ENCODE results near the gene KIF6. TPM values are rescaled to one million over a fixed set of nuclear protein-coding genes. Genes with fewer than 3 reads are reported as not detected.

Gene KIF6
- total RNA-seq, 1 donor from 2014 or later, result 0.06 TPM

DNA sequence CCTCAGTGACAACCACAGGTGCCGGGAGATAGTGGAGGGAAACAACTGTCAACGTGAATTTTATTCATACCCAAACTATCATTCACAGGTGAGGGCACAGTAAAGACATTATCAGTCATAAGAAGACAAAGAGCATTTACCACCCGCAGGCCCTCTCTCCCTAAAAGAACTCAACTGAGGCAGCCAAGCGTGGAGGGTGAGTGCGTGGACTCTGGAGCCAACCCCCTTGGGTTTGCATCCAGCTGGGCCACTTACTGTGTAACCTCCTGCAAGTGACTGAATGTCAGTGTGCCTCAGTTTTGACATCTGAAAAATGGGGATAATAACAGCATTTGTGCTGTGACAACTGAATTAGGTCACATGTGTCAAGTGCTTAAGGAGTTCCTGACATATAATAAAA is 332.1 kb downstream of the KIF6 start:
- DNase-seq (ENCODE audit: extremely low read depth, low read depth, low spot score), result no peak

DNA sequence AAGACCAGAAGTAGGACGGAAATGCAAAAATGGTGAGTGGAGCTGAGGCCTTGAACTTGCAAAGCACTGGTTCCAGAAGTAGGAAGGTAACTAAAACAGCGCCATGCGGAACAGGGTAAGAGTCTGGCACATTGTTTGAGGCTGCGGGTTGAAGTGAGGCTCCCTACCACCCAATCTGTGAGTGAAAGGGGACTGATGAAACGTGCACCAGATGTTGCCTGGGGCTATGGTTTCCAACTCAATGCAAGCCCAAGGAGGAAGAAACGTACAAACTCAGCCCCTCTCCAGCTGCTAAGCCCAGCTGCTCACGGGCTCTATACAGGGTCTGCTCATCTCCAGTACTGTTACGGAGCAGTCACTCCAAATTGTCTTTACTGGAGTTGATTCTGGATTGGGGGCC is 334.0 kb downstream of the KIF6 start:
- no peak for DNase-seq (ENCODE audit: extremely low read depth, low read depth, low spot score)

DNA sequence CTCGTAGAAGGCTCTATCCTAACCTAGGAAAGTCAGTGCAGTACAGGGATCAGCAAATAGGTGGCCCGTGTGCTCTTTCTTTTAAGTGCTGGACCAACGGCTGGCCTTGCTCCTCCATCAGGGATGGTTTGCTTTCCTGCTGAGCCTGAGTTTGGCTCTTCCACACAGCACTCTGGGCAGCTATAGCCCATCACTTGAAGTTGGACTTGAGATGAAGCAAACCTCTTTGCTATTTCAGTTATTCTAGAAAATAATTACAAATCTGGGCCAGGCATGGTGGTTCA is 335.8 kb downstream of the KIF6 start:
- no peak for DNase-seq (ENCODE audit: extremely low read depth, low read depth, low spot score)

DNA sequence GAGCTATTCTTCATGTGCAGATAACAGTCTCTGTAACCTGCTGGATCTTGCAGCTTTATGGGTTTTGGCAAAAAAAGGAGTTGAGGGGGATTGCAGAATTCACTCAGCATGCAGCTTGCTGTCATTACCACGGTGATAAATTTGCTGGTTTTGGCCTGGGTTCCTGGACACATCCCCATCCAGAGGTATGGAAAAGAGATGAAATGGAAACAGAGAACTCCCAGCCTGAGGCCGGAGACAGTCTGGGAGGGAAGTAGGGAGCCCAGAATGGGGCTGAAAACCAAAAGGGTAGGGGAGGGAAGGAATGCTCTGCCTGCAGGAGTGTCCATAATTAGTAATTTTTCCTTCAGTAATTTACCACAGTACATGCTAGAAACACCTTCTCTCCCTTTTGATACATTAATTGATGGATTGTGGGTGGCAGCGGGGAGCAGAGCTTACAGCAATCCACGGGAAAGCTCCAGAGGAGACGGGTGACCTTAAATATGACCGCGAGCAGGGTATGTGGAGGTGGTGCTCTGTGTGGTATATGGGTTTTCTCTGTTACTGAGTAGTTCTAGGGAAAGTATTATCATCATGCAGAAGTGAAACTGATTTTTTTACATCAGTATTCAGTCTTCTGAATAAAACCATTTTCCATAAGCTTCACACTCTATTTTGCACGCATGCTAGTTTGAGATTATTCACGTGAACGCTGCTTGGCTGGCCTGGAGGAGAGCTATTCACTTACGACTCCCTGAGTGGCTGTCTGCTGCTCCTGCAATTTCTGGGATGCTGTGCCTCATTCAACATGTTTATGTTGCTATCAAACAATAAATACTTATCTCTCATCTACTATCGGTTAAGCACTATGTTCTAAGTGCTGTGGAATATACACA is 336.4 kb downstream of the KIF6 start:
- DNase-seq (ENCODE audit: extremely low read depth, low read depth, low spot score), result no peak

DNA sequence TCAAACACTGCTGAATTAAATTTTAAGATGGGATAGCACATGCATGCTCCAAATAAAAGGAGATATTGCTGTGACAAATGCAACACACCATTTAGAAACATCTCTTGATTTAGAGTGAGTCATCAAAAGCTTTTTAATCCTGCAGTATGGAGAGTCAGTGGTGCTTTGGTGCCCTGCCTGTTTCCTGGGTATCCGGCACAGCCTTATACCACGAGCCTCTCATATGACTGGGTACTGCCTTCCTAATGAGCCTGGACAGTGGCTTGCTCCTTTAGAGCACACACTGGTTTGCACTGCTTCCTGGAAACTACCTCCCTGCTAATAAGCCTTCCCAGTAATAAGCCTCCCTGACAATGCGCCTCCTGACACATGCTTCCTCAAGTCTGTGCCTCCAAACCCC is 337.4 kb downstream of the KIF6 start:
- DNase-seq (ENCODE audit: extremely low read depth, low read depth, low spot score), result no peak

DNA sequence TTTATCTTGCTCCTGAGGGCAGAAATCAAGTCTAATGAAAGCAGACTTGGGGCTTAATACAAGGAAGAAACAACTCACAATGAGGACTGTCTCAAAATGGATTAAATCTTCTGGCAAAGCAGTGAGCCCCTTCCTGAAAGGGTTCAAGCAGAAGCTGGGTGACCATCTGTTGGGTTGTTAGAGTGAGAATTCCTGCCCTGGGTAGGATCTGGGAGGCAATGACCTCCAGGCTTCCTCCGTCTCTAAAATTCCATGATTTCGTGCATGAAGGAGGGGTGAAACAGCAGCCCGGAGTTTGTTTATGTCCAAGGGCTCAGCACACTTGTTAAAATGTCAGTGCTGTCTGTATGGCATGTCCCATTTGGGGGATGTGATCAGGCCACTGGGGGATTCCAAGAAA is 338.7 kb downstream of the KIF6 start:
- no peak for DNase-seq (ENCODE audit: extremely low read depth, low read depth, low spot score)

DNA sequence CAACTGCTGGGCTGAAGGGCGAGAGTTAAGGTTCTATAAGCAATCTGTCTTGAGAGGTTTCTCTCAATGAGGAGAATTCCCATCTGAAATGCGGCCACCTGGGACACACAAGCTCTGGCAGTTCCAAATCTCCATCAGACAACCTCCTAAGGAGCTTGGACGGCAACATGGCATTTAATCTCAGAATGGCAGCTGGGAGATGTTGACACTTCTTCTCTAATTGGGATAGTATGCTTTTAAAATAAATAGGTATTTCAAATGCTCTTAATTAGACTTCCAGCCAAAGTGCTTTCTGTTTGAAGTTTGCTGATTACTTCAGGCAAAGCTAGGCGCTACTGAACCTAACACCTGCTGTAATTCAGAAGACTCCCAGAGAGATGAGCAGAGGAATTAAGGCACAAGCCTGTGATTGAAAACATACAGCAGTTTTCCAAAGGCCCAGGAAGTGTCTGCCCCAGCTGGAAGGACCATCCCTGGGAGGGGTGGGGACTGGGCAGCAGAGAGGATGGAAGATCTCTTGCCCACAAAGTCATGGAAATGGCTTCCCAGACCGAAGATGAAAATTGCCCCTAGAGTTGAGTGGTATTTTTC is 343.6 kb downstream of the KIF6 start:
- DNase-seq (ENCODE audit: extremely low read depth, low read depth, low spot score), result no peak

DNA sequence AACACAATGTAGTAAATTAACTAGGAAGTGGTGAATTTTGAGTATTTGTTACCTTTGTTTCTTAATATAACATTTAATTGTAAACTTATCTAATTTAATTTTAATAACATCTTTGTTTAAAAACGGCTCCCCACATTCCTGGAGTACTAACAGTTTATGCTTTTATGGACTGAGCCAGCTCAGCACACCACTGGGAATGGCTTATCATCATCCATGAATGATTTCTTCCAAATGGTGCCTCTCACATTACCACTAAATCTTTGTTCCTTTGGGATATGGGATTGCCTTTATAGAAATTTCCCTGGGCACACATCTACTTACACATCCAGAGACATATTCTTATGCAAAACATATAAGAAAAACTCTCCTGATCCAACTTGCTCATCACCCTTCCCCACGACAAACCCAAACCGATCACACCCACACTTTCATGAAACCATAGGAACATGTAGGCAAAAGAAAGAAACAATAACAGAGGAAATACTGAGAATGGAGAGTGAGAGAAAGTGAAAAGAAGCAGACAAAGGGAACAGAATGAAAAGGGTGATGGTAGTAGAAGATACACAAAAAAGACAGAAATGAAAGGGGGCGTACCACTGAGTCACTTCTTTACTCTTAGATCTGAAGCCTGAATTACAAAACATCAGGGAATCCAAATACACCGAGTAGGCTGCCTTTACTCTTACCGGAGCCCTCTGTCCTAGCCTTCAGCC is 344.2 kb downstream of the KIF6 start:
- DNase-seq (ENCODE audit: extremely low read depth, low read depth, low spot score), result no peak

DNA sequence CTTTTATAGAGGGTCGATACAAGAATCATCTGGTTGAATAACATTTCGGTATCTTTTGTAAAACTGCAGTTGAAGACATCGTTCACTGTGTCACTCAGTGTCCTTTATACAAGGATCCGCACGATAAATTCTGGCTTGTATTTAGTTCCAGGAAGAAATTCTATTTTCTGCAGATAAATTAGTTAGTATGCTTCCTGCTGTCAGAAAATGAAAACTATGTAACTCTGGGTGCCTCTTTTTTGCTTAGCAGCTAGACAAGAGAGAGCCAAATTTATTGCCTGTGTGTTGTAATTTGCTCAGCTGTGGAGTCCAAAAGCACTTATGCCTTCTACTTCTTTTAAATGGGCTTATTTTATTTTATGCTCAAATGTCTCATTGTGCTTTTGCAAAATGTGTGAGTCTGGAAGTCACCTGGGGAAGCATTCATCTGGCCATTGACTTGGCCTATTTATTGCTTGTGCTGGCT is 346.2 kb downstream of the KIF6 start:
- no peak for DNase-seq (ENCODE audit: extremely low read depth, low read depth, low spot score)

DNA sequence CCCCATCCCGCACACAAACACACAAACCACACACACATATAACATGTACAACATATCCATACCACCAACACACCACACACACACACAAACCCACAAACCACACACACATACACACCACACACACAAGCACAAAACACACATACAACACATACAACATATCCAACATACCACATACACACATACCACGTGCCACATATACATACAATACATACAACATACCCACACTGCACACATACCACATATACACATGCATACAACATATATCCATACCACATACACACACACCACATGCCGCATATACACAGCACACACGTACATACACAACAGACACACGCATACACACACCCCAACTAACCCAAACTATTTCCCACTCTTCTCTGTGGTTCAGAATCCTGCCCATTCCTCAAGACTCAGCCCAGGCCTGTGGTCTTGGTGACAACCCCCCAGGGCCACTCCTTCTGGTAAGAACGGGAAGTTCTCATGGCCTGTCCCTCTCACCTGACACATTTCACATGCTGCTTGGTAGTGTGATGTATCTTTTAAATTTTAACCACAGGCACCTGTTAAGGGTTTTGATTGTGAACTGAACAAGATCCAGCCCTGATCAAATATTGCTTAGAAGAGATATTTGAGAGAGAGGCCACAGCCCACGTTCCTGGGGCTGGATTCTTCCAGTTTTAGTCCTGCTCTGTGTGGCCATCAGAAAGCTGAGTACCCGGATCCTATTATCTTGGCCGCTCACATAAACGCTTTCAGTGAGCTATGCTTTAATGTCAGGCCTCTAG is 346.8 kb downstream of the KIF6 start:
- no peak for DNase-seq (ENCODE audit: extremely low read depth, low read depth, low spot score)

DNA sequence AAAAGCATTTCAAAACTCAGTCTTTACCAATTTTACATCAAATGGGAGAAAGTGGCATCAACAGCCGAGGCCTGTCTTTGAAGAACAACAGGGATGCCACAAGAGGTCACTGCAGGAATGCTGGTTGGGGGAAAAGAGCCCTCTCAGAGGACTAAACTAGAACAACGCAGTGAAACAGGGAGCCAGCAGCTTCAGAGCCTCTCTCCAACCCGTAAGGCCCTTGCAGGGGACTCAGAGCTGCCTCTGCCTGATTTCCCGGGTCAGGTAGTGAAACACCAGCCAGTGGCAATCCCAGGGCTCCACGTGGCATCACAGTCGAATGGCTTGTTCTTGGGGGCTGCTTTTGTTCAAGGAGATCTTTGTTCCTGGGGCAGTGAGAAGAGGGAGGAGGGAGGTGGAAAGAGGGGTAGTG is 347.7 kb downstream of the KIF6 start:
- DNase-seq (ENCODE audit: extremely low read depth, low read depth, low spot score), result no peak

DNA sequence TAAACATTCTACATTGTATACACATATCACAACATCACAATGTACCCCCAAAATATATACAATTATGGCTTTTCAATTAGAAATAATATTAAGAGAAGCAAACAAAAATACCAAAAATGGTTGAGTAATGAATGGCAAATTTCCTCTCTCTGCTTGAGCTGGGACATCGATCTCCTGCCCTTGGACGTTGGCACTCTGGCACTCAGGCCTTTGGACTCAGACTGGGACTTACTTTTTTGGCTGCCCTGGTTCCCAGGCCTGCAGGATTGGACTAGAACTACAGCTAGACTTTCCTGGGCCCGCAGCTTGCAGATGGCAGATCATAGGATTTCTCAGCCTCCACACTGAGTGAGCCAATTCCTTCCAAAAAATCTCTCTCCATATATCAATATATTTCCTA is 349.8 kb downstream of the KIF6 start:
- no peak for DNase-seq (ENCODE audit: extremely low read depth, low read depth, low spot score)

DNA sequence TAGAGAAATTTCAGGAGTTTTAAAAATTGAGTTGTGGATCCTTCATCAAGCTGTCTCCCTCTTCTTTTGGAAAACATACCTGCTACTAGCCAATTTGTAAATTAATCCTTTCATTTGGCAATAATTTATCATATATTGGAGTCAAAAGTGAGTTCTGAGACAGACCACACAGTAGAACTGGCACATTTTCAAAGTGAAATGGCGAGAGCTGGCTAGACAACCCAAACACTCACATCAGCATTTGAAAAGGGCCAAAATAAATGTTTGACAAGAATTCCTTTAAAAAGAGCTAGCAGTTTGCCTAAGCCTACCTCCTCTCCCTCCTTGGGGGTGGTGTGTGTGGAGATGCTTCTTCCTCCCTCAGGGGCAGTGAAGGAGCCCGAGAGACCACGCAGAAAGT is 354.8 kb downstream of the KIF6 start:
- DNase-seq (ENCODE audit: extremely low read depth, low read depth, low spot score), result no peak

DNA sequence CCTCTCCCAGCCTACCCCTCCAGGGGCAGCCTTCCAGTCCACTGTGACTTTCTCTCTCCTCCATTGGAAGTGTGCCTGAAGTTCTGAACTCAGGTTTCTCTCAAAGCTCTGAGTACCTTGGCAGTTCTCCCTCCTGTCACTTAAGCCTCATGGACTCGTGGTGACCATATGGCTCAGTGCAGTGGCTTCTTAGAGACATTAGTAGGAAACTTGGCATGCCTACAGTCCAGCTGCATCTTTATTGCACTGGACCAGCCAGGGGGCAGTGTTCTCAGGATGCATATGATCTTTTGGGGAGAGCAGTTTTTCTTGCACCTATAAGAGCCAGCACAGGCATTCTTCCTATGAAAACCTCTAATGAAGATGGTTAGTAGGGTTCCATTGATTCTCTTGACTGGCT is 355.2 kb downstream of the KIF6 start:
- no peak for DNase-seq (ENCODE audit: extremely low read depth, low read depth, low spot score)

DNA sequence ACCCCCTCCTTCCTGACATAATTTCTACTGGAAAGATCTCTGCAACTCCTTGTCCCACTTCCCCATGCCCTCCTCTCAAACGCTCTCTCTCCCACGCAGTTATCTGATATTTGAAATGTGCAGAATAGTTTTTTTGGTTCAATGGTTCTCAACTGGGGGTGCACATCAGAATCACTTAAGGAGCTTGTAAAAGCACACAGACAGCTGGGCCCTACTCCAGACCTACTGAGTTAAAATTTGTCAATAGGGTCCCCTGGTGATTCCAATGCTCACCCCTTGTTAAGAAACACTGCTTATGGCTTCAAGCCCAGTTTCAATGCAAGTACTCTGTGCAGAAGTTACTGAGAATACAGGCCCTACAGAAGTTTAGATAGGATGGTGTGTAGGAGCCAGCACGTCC is 357.5 kb downstream of the KIF6 start:
- DNase-seq (ENCODE audit: extremely low read depth, low read depth, low spot score), result no peak

DNA sequence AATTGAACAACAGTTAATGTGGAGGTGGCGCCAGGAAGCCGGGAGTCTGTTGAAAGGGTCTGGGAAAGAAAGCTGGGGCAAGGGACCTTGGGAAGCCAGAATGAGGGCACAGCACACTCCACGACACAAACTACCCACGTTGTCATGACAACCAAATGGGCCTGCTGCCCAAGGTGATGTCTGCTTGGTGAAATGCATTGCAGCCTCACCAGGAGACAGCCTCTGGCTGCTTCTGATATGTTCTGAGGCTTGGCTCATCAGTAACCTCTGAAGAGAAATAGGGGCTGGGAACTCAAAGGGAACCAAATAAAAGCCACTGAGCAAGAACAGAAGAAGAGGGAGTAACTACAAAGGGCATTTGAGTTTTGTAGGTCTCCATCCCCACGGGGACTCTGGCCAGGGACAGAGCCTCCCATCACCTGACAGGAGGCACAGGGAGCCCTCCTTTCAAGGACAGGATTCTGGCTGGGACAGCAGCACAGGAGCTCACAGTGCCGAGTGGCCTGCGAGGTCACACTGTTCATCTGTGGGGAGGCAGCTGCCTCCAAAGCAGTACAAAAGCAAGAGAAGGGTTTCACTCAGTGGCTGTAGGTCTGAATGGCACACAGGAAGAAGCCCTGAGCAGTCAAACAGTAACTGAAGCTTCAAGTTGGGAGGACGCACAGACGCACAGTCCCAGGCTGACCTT is 358.1 kb downstream of the KIF6 start:
- DNase-seq (ENCODE audit: extremely low read depth, low read depth, low spot score), result no peak

DNA sequence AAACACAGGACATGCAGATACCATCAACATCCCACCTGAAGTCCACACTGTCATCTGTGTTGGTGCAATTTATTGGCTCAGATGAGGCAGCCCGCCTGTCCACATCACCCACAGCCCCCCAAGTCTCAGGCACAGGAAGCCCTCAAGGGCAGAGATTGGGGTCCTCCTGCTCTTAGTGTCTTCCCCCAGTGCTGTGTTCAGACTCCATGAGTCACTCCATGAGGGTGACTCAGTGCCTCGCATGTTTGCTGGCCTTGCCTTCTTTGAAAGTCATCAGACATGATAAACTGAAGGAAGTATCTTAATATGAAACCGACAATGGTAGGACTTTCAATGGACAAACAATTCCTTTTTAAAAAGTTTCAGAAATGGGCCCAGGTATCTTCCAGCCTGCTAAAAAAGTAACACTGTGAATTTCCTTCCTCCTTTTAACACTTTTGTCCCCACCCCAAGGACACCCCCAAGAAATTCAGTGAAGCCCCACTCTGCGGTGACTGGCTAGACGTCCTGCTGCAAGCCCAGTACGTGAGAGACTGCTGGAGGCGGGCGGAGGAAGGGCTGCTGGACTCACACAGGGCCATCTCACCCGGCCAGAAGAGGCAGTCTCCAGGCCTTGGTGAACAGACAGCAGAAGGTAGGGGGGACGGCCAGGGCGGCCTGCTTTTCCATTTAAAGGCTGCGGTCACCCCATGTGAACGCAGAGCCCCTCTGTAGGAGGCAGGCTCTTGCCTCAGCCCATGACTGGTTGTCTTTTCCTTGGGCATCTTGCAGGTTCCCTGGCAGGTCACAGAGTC is 359.7 kb downstream of the KIF6 start:
- DNase-seq (ENCODE audit: extremely low read depth, low read depth, low spot score), result no peak

DNA sequence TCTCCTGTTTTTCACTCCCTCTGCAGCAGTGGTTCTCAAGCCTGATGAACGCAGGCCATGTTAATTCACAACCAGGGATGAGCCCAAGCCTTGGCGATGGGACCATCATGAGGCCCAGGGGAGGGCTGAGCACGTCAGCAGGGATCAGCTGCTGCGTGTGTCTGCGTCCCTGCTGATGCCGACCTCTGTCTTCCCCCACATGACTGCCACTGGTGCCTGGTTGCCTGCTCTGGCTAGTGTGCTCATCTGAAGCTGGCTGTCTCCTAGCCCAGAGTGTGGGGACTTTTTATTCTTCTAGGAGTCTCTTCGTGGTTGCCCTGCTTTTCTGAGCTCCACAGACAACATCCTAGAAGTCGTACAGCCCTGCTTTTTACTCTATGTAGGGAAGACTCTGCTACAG is 361.9 kb downstream of the KIF6 start:
- no peak for DNase-seq (ENCODE audit: extremely low read depth, low read depth, low spot score)

DNA sequence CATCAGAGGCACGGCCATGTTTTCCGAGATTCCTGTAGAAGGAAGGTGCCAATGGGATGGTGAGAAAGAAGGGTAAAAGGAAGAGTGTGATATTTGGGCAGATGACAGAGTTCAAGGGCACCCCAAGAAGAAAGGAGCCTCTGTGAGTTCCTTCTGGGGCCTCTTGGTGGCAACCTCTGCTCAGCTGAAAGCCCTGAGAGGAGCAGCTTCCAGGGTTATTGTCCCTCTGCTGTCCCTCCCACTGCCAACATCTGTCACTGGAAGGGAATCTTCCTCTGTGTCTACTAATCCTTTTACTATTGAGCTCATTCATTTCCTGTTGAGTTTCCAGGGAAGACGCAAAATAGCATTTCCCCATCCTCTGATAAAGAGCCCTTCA is 362.7 kb downstream of the KIF6 start:
- no peak for DNase-seq (ENCODE audit: extremely low read depth, low read depth, low spot score)

Data from glomerular endothelial cell (primary cell).